Panc1 (cell line): ENCODE results near the gene C1orf74. TPM values are rescaled to one million over a fixed set of nuclear protein-coding genes. Genes with fewer than 3 reads are reported as not detected.

ENCODE experiments used
- ATAC-seq: fragments of 200-7000 bp; cut with Tn5 transposase; 2 replicates; pipeline ENCODE4 v1.9.1; 2020; ENCODE audit warnings: mild to moderate bottlenecking, moderate library complexity
- BruUV-seq: library from RNA; stranded (reverse); fragments of 400-500 nt; replicated peaks from 2 replicates; lab custom pipeline; 2021; lab: Mats Ljungman, UMichigan
- CTCF ChIA-PET: fragments of 300-600 bp; sonication (Branson Sonifier 250); formaldehyde crosslinking; loops from one replicate; lab custom pipeline; 2022; ENCODE audit warnings: antibody characterized with exemption; lab: Charles Lee
- POLR2A ChIA-PET: fragments of 300-600 bp; sonication (Branson Sonifier 250); formaldehyde crosslinking; loops from one replicate; lab custom pipeline; 2022; ENCODE audit warnings: antibody characterized with exemption; lab: Charles Lee
- DNase-seq: peaks from one replicate; pipeline ENCODE4 v3.0.0-alpha.2; 2010; ENCODE audit warnings: low read depth, low spot score
- H3K27ac ChIP-seq: 2 replicates; pipeline ENCODE4 v1.5.1; 2011; ENCODE audit warnings: mild to moderate bottlenecking, low read length, inconsistent platforms
- H3K27me3 ChIP-seq: fragments of 200-500 bp; sonication (Bioruptor generic); 2 replicates; pipeline ENCODE4 v1.6.0; 2014; ENCODE audit warnings: low read length, inconsistent platforms; ENCODE audit not compliant: control insufficient read depth, insufficient read depth
- H3K36me3 ChIP-seq: fragments of 200-500 bp; sonication (Bioruptor generic); 2 replicates; pipeline ENCODE4 v1.5.1; 2014; ENCODE audit warnings: inconsistent platforms, mild to moderate bottlenecking, low read length, moderate library complexity; ENCODE audit not compliant: control insufficient read depth, insufficient read depth
- H3K4me1 ChIP-seq: 2 replicates; pipeline ENCODE4 v1.5.1; 2011; ENCODE audit warnings: inconsistent platforms, mild to moderate bottlenecking, low read length, moderate library complexity; ENCODE audit not compliant: control insufficient read depth, insufficient read depth
- H3K4me3 ChIP-seq, 2 experiments: 2 replicates each; pipeline ENCODE4 v1.5.1; 2011 to 2012; ENCODE audit warnings: low read depth in 2 of 2, low read length in 2 of 2, mild to moderate bottlenecking in 2 of 2, inconsistent platforms in 1 of 2, moderate library complexity in 1 of 2
- H3K9me3 ChIP-seq: fragments of 200-500 bp; sonication (Bioruptor generic); 2 replicates; pipeline ENCODE4 v1.5.1; 2014; ENCODE audit warnings: low read depth, mild to moderate bottlenecking, inconsistent platforms, low read length, moderate library complexity; ENCODE audit not compliant: control insufficient read depth, insufficient read depth
- CTCF ChIP-seq: fragments of 450-650 bp; IDR thresholded peaks from 2 replicates; pipeline ENCODE4 v1.5.1; 2017; ENCODE audit warnings: mild to moderate bottlenecking
- POLR2AphosphoS5 ChIP-seq: IDR thresholded peaks from 2 replicates; pipeline ENCODE4 v1.6.1; 2012; ENCODE audit warnings: mild to moderate bottlenecking, low read depth, low read length, moderate library complexity
- REST ChIP-seq, 2 experiments: IDR thresholded peaks; 2 replicates each; pipeline ENCODE4 v1.6.1; 2011 to 2012; ENCODE audit warnings: low read depth in 2 of 2, control low read depth in 1 of 2, low read length in 1 of 2, mild to moderate bottlenecking in 1 of 2, moderate library complexity in 1 of 2; ENCODE audit not compliant: insufficient read depth in 1 of 2
- SIN3A ChIP-seq: IDR thresholded peaks from 2 replicates; pipeline ENCODE4 v1.6.1; 2012; ENCODE audit warnings: low read depth, mild to moderate bottlenecking, low read length, moderate library complexity, borderline replicate concordance; ENCODE audit not compliant: insufficient read depth
- TCF7L2 ChIP-seq: IDR thresholded peaks from 2 replicates; pipeline ENCODE4 v1.6.1; 2011; ENCODE audit warnings: mild to moderate bottlenecking, low read depth, low read length, inconsistent platforms
- in situ Hi-C: cut with HindIII; loops from 2 replicates; pipeline ENCODE4 v1.10.0; 2016; ENCODE audit warnings: low sequenced_read_pairs, low pct_unique_long_range_greater_than_20kb
- intact Hi-C: fragments of 100-400 bp; cut with micrococcal nuclease; formaldehyde crosslinking; loops from one replicate; pipeline ENCODE4 v1.10.0; 2022; ENCODE audit not compliant: unreplicated experiment
- total RNA-seq: library from RNA; stranded (reverse); gene quantifications from one replicate; pipeline ENCODE4 v1.2.1, GENCODE V29; 2021; ENCODE audit not compliant: unreplicated experiment

Gene C1orf74
- total RNA-seq, 1 experiment from 2014 or later: 1.7 TPM

- BruUV-seq: no TSS peak
- Histone ChIP-seq H3K36me3 (no peaks in the 10 kb centered on the region), H3K27ac (no peak overlapping the region), H3K9me3 (no peaks in the 10 kb centered on the region), H3K27me3 (no peaks in the 10 kb centered on the region; the same call in 1 of the 2 replicates), H3K4me1 (no peaks in the 10 kb centered on the region), H3K4me3 (no peak overlapping the region)
- ChIA-PET POLR2A (no interaction called here), CTCF (no interaction called here)
- DNase-seq (no peak), ATAC-seq (no peak)
- TF ChIP-seq TCF7L2 (no peak), REST (IDR thresholded peaks at IDR 0.05; ENCODE audit: insufficient read depth in 1 of 2, low read depth in 2 of 2, low read length in 1 of 2) (no peak)
- in situ Hi-C loops: no loop called here
- intact Hi-C loops: no loop called here
Measured at GRCh38 chr1:209767096-209767495, 17.3 kb downstream of the C1orf74 start.

GRCh38 chr1:209766051-209766450 lies 18.3 kb downstream of the C1orf74 start:
- intact Hi-C loops: no loop called here
- no peak for DNase-seq
- Histone ChIP-seq H3K4me1 (no peaks in the 10 kb centered on the region), H3K4me3 (no peak overlapping the region), H3K36me3 (no peaks in the 10 kb centered on the region), H3K9me3 (no peaks in the 10 kb centered on the region), H3K27me3 (no peaks in the 10 kb centered on the region; the same call in 1 of the 2 replicates), H3K27ac (no peak overlapping the region)
- BruUV-seq: no TSS peak
- no peak for TF ChIP-seq POLR2AphosphoS5
- no peak for TF ChIP-seq TCF7L2
- no peak for TF ChIP-seq SIN3A
- no peak for TF ChIP-seq CTCF
- no peak for TF ChIP-seq REST (IDR thresholded peaks at IDR 0.05; ENCODE audit: insufficient read depth in 1 of 2, low read depth in 2 of 2, low read length in 1 of 2)
- ATAC-seq: no peak
- CTCF ChIA-PET: interaction anchor here (0.6 kb wide), 1 partner anchor 1146 kb away, joined by 4 read pairs; no protein-coding TSS in a partner anchor
- in situ Hi-C loops: no loop called here
- POLR2A ChIA-PET: no interaction called here
